Gastroesophageal sphincter (tissue), 3 donors: ENCODE data around the gene TULP3.

Experiments used
- CTCF ChIP-seq, 4 experiments: fragments of 200-600 bp in 2 of 4; fragments of 450-650 bp in 2 of 4; sonication (generic) in 1 of 4; IDR thresholded peaks; one replicate each; pipeline ENCODE4 v1.5.1; 2017 to 2019; ENCODE audit warnings: antibody characterized with exemption in 4 of 4, mild to moderate bottlenecking in 2 of 4, moderate library complexity in 2 of 4
- POLR2A ChIP-seq, 2 donors: fragments of 450-650 bp; IDR thresholded peaks; one replicate each; pipeline ENCODE4 v1.6.1; 2017; ENCODE audit warnings: antibody characterized with exemption in 2 of 2, mild to moderate bottlenecking in 2 of 2, moderate library complexity in 1 of 2
- POLR2AphosphoS5 ChIP-seq: sonication (generic); formaldehyde crosslinking; IDR thresholded peaks from one replicate; pipeline ENCODE4 v1.6.1; 2017; ENCODE audit warnings: antibody characterized with exemption

GRCh38 chr12:2963154-2963759 is 72.6 kb downstream of the TULP3 start:
- TF ChIP-seq CTCF (IDR thresholded peaks at IDR 0.05): no peak
- no peak for TF ChIP-seq POLR2AphosphoS5
- no peak for TF ChIP-seq POLR2A (IDR thresholded peaks at IDR 0.05)
